ENCODE measurements around the gene TRIM63.
A peak's percentile ranks its signal among the peaks of the same experiment; 100 is the strongest.

TRIM63 gene

GRCh38 chr1:26058052-26058595 is 9.3 kb downstream of the TRIM63 start:
- DNase-seq (ENCODE audit: low read depth in 3 of 3, low spot score in 1 of 3), result no peak

GRCh38 chr1:26057189-26057588 is 10.2 kb downstream of the TRIM63 start:
- no peak for DNase-seq (ENCODE audit: low read depth in 3 of 3, low spot score in 1 of 3)

- no peak for DNase-seq (ENCODE audit: low read depth in 3 of 3, low spot score in 1 of 3)
Measured at GRCh38 chr1:26055041-26055440, 12.4 kb downstream of the TRIM63 start.

DNA sequence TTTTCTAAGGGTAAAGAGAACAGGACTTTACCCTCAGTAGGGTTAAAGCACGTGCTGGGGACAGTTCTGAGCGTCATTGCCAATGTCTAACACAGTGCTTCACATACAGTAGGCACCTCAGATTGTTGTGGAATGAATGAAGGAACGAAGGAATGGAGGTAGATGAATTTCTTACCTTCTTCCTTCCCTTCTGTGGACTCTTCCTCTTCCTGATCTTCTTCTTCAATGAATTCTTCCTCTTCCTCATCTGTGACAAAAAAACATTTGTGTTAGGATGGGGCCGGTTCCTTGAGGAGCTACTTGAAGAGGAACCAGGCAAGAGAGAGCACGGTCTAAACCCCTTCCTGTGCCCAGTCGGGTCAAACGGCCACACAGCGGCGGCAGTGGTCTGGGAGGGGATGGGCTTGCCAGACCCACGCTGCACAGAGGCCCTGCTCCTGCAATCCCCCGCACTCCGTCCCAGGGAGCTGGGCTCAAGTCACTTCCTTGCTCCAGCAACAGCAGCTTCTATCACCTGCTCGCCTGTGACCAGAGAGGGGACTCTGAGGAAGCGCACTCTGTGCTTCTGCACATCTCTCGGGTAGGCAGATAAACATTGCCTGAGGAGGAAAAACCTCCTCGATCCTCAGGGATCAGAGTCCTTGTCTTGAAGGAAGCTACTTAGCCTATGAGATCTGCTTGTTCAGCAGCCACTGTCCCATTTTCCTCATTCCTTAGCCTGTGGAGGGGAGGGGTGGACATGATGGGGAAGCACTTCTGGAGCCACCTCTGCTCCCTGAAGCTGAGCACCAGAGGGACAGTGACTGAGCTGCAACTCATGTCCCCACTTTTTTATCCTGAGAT is 13.5 kb downstream of the TRIM63 start:
- DNase-seq (ENCODE audit: low read depth in 3 of 3, low spot score in 1 of 3), result no peak

GRCh38 chr1:26050248-26050640 is 17.2 kb downstream of the TRIM63 start:
- no peak for DNase-seq (ENCODE audit: low read depth in 3 of 3, low spot score in 1 of 3)

DNA sequence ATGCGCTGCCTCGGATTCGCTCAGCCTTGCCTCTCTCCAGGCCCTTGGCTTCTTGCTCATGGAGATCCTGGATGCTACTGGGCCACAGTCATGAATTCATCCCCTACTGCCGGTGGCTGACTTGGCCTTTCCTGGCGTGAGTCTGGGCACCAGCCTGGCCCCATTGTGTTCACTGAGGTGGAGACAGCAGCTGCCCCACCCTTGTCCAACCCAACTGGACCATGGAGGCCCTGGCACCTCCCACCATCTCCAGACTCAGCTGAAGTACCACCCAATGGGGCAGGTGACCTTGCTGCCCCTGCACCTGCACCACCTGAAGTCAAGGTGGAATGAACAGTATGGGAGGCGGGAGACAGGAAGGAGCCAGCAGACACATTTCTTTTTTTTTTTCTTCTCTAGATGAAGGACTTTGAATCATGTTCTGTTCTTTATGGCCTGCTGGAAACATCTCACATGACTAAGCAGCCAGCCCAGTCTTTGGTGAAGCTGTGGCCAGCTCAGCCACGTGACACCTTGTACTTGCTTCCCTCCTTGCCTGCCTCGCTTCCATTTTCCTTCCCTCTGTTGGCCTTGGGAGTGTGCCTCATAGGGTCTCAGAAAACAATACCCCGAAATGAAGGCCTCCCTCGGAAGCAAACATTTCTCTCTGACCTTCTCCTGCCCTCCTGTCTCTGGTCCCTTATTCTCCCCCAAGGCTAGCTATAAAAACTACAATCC is 17.7 kb downstream of the TRIM63 start:
- no peak for DNase-seq (ENCODE audit: low read depth in 3 of 3, low spot score in 1 of 3)

DNA sequence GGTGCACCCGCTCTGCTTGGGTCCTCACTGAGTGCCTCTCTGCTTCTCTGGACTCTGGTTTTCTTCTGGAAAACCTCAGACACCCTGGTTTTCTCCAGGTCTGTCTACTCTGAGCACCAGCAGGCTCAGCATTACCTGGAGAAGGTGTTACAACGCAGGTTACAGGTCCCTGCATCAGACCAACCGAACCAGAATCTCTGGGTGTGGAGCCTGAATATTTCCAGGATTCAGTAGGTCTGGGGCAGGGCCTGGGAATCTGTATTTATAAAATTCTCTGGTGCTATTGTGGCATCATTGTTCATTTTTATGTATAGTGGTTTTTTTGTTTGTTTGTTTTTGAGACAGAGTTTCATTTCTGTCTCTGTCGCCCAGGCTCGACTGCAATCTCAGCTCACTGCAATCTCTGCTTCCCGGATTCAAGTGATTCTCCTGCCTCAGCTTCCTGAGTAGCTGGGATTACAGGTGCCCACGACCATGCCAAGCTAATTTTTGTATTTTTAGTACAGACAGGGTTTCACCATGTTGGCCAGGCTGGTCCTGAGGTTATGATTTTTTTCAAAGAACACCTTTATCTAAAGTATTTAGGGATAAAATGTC is 20.1 kb downstream of the TRIM63 start:
- DNase-seq (ENCODE audit: low read depth in 3 of 3, low spot score in 1 of 3), result no peak

DNA sequence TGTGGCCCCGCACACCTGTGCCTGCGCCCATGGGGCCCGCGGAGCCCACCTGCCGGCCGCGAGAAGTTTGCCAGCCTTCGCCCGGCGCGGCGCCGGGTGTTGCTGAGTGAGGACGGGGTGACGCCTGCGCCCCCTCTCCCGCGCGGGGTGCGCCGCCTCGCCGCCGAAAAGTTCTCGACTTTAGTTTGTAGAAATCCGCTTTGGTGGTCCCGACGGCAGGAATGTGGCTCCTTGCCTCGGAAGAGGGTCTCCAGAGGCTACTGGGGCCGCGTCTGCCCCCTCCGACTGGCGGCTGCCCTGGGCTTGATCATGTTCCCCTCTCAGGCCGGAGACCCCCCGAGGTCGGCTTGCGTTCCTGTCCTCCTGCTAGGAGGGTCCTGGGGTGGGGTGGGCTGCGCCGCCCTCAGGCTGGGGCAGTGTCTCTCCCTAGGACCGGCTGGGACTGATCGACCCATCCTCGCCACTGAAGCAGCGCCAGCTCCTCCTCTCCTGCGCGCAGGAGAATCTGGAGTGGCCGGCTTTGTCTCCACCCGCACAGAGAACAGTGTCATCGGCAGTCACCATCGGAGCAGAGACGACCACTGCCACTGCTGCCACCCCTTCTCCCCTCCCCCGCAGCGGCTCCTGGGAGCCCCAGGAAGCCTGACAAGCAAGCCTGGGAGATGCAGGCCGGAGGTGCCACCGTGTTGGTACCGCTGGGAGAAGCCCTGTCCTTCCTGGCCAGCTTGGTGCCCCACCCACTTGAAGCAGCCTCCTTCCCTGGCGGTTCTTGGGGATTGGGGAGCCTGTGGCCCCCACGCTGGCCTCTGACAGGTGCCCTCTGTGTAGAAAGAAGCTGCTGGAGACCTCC is 21.0 kb downstream of the TRIM63 start:
- no peak for DNase-seq (ENCODE audit: low read depth in 3 of 3, low spot score in 1 of 3)

DNA sequence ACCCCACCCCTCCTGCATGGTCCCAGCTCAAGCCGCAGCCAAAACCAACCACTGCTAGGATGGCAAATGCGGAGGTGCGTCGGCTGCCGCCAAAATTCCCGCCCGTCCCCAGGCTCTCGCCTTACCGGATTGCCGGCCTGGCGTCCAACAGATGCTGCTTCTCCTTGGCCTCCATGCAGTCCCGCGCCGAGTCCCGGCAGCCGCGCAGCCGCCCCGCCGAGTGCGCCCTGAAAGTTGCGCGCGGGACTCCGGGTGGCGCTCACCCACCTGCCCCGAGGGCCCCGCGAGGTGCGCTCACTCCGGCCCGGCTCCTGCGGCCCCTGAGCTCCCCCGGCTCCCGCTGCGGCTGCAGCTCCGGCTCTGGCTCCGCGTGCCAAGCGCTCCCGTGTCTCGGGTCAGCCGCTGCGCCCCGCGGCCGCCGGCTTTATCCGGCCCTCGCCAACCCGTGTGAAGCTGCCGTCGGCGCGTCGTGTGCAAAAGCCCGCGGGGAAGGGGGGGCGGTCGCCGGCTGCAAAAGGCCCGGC is 21.6 kb downstream of the TRIM63 start, which contains the start of gene SLC30A2:
TSS of gene SLC30A2 (minus strand) at position 397 of the 524 bp plus-strand sequence. CDS start at position 175, 222 bp downstream.
- no peak for DNase-seq (ENCODE audit: low read depth in 3 of 3, low spot score in 1 of 3)

- no peak for DNase-seq (ENCODE audit: low read depth in 3 of 3, low spot score in 1 of 3)
Measured at GRCh38 chr1:26044971-26045721, 22.3 kb downstream of the TRIM63 start.

GRCh38 chr1:26044414-26044813 is 23.0 kb downstream of the TRIM63 start:
- no peak for DNase-seq (ENCODE audit: low read depth in 3 of 3, low spot score in 1 of 3)

GRCh38 chr1:26043765-26044164 is 23.7 kb downstream of the TRIM63 start:
- DNase-seq (ENCODE audit: low read depth in 3 of 3, low spot score in 1 of 3), result no peak

DNA sequence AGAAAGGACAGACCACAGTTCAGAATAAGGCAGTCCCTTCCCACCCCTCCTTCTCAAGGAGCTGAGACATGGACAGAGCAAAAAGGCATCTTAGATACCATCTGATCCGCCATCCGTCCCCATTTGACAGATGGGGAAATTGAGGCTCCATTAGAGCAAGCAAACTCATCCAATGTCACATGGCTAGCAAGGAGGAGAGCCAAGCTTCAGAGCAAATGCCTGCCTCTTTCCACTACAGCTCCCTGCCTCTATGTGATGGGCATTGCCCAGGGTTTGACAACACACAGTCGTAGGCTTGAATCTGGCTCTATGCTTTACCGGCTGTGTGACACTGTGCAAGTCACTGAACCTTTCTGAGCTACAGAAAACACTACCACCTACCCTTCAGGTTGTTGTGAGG is 25.5 kb downstream of the TRIM63 start:
- no peak for DNase-seq (ENCODE audit: low read depth in 3 of 3, low spot score in 1 of 3)

GRCh38 chr1:26041401-26041800 is 26.0 kb downstream of the TRIM63 start:
- no peak for DNase-seq (ENCODE audit: low read depth in 3 of 3, low spot score in 1 of 3)

GRCh38 chr1:26038904-26039303 is 28.5 kb downstream of the TRIM63 start:
- no peak for DNase-seq (ENCODE audit: low read depth in 3 of 3, low spot score in 1 of 3)

- DNase-seq (ENCODE audit: low read depth in 3 of 3, low spot score in 1 of 3), result no peak
Measured at GRCh38 chr1:26038477-26038876, 29.0 kb downstream of the TRIM63 start.

DNA sequence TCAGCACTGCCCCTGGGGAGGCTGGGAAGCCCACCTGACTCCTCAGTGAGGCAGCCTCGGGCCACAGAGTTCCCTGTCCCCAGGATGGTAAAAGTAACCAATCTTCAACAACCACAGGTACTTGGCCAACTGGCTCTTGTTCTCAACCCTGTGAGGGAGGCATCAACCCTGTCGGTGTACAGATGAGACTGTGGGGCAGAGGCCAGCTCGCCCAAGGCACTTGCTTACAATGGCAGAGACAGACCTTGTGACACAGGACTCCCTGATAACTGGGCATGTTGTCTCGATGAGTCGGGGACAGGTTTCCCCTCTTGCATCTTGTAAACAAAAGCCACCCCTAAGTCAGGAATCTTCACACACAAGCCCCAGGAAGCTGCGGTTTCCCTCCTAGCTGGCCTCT is 29.5 kb downstream of the TRIM63 start:
- DNase-seq (ENCODE audit: low read depth in 3 of 3, low spot score in 1 of 3), result no peak

GRCh38 chr1:26036756-26037281 is 30.6 kb downstream of the TRIM63 start:
- DNase-seq (ENCODE audit: low read depth in 3 of 3, low spot score in 1 of 3), result no peak

GRCh38 chr1:26035959-26036755 is 31.3 kb downstream of the TRIM63 start:
- peak; percentile 6 to 77 (median 50) for DNase-seq (ENCODE audit: low read depth in 3 of 3, low spot score in 1 of 3)
